Loucy (cell line): ENCODE results near the gene NFATC1.

Source experiments
- H2AFZ ChIP-seq: fragments of 200-600 bp; sonication (generic); 2 replicates; pipeline ENCODE4 v1.6.0; 2016; ENCODE audit warnings: antibody characterized with exemption, mild to moderate bottlenecking, low read length, moderate library complexity
- H3F3A ChIP-seq: fragments of 200-600 bp; 2 replicates; pipeline ENCODE4 v1.6.0; 2016; ENCODE audit warnings: antibody characterized with exemption, low read depth, mild to moderate bottlenecking
- H3K27me3 ChIP-seq: fragments of 200-600 bp; sonication (generic); 2 replicates; pipeline ENCODE4 v1.6.1; 2014; ENCODE audit warnings: low read length, mild to moderate bottlenecking; ENCODE audit not compliant: insufficient read depth, poor library complexity, severe bottlenecking
- H3K36me3 ChIP-seq: fragments of 200-600 bp; sonication (generic); 2 replicates; pipeline ENCODE4 v1.6.1; 2016; ENCODE audit warnings: low read length; ENCODE audit not compliant: insufficient read depth
- H3K4me1 ChIP-seq: fragments of 200-600 bp; sonication (generic); 2 replicates; pipeline ENCODE4 v1.5.1; 2014; ENCODE audit warnings: low read length, mild to moderate bottlenecking; ENCODE audit not compliant: insufficient read depth, poor library complexity, severe bottlenecking
- H3K4me2 ChIP-seq: fragments of 200-600 bp; sonication (generic); 2 replicates; pipeline ENCODE4 v1.6.0; 2014; ENCODE audit warnings: antibody characterized with exemption, low read length, low read depth, mild to moderate bottlenecking; ENCODE audit not compliant: poor library complexity, severe bottlenecking
- H3K4me3 ChIP-seq: fragments of 200-600 bp; sonication (generic); 2 replicates; pipeline ENCODE4 v1.5.1; 2014; ENCODE audit warnings: low read length, mild to moderate bottlenecking, mixed read lengths; ENCODE audit not compliant: poor library complexity, severe bottlenecking
- H3K79me2 ChIP-seq: fragments of 200-600 bp; sonication (generic); 2 replicates; pipeline ENCODE4 v1.6.1; 2014; ENCODE audit warnings: low read length; ENCODE audit not compliant: insufficient read depth
- H3K9ac ChIP-seq: fragments of 200-600 bp; sonication (generic); 2 replicates; pipeline ENCODE4 v1.6.0; 2014; ENCODE audit warnings: mild to moderate bottlenecking, low read depth, low read length, moderate library complexity; ENCODE audit not compliant: poor library complexity, severe bottlenecking
- H3K9me2 ChIP-seq: fragments of 200-600 bp; sonication (generic); replicated peaks from 2 replicates; pipeline ENCODE4 v1.6.1; 2016; ENCODE audit warnings: low read depth, low read length, mixed read lengths
- H3K9me3 ChIP-seq: fragments of 200-600 bp; sonication (generic); 2 replicates; pipeline ENCODE4 v1.6.1; 2014; ENCODE audit warnings: mild to moderate bottlenecking, antibody characterized with exemption, low read length, low read depth; ENCODE audit not compliant: insufficient read depth
- H4K20me1 ChIP-seq: fragments of 200-600 bp; sonication (generic); 2 replicates; pipeline ENCODE4 v1.6.0; 2014; ENCODE audit warnings: antibody characterized with exemption, low read length, mild to moderate bottlenecking; ENCODE audit not compliant: insufficient read depth, poor library complexity, severe bottlenecking
- CTCF ChIP-seq: fragments of 200-600 bp; sonication (generic); conservative IDR thresholded peaks from 2 replicates; pipeline ENCODE4 v1.5.1; 2014; ENCODE audit warnings: mild to moderate bottlenecking, antibody characterized with exemption, low read length
- EZH2phosphoT487 ChIP-seq: fragments of 200-600 bp; IDR thresholded peaks from 2 replicates; pipeline ENCODE4 v1.6.1; 2018; ENCODE audit warnings: antibody characterized with exemption, mild to moderate bottlenecking, moderate library complexity, borderline replicate concordance

NFATC1 gene

GRCh38 chr18:79386547-79386946, 9.2 kb upstream of the NFATC1 start:
- H3F3A ChIP-seq, result peaks cover 6% of the 10 kb centered on the region; the same call in 1 of the 2 replicates

GRCh38 chr18:79387214-79387613, 8.5 kb upstream of the NFATC1 start:
- no peak for TF ChIP-seq EZH2phosphoT487
- H3F3A ChIP-seq, result peaks cover 6% of the 10 kb centered on the region; the same call in 1 of the 2 replicates

More at GRCh38 chr18:79386547-79386946, 9.2 kb upstream of the NFATC1 start:
- H3K9me2 ChIP-seq, result no peaks in the 10 kb centered on the region
- no peak overlapping the region for H3K9ac ChIP-seq
- H3K27me3 ChIP-seq, result no peaks in the 10 kb centered on the region
- TF ChIP-seq CTCF (no peak), EZH2phosphoT487 (no peak)
- no peak overlapping the region for H3K4me2 ChIP-seq
- H3K9me3 ChIP-seq, result no peaks in the 10 kb centered on the region
- H4K20me1 ChIP-seq, result no peaks in the 10 kb centered on the region
- no peaks in the 10 kb centered on the region for H3K36me3 ChIP-seq
- no peak overlapping the region for H3K4me3 ChIP-seq
- H3K4me1 ChIP-seq, result no peaks in the 10 kb centered on the region
- no peaks in the 10 kb centered on the region for H3K79me2 ChIP-seq
- H2AFZ ChIP-seq, result no peak overlapping the region

GRCh38 chr18:79387615-79388014, 8.1 kb upstream of the NFATC1 start:
- peaks cover 6% of the 10 kb centered on the region; the same call in 1 of the 2 replicates for H3F3A ChIP-seq
- H3K4me2 ChIP-seq, result no peak overlapping the region
- H3K4me3 ChIP-seq, result no peak overlapping the region
- no peaks in the 10 kb centered on the region for H3K36me3 ChIP-seq
- no peaks in the 10 kb centered on the region for H3K9me2 ChIP-seq
- no peaks in the 10 kb centered on the region for H4K20me1 ChIP-seq
- no peaks in the 10 kb centered on the region for H3K79me2 ChIP-seq
- no peaks in the 10 kb centered on the region for H3K9me3 ChIP-seq
- H3K9ac ChIP-seq, result no peak overlapping the region
- H3K27me3 ChIP-seq, result no peaks in the 10 kb centered on the region
- no peak overlapping the region for H2AFZ ChIP-seq
- peaks cover under 1% of the 10 kb centered on the region for H3K4me1 ChIP-seq
- TF ChIP-seq CTCF (no peak), EZH2phosphoT487 (no peak)

More at GRCh38 chr18:79387214-79387613, 8.5 kb upstream of the NFATC1 start:
- Histone ChIP-seq H3K79me2 (no peaks in the 10 kb centered on the region), H3K4me1 (no peaks in the 10 kb centered on the region), H3K36me3 (no peaks in the 10 kb centered on the region), H3K4me2 (no peak overlapping the region), H2AFZ (no peak overlapping the region), H3K9me3 (no peaks in the 10 kb centered on the region), H4K20me1 (no peaks in the 10 kb centered on the region), H3K9me2 (no peaks in the 10 kb centered on the region), H3K9ac (no peak overlapping the region), H3K27me3 (no peaks in the 10 kb centered on the region), H3K4me3 (no peak overlapping the region)

- no peaks in the 10 kb centered on the region for H4K20me1 ChIP-seq
- H2AFZ ChIP-seq, result no peak overlapping the region
- no peak overlapping the region for H3K9ac ChIP-seq
- no peaks in the 10 kb centered on the region for H3K79me2 ChIP-seq
- H3K4me2 ChIP-seq, result no peak overlapping the region
- H3K4me3 ChIP-seq, result no peak overlapping the region
- no peaks in the 10 kb centered on the region for H3K9me3 ChIP-seq
- H3K9me2 ChIP-seq, result no peaks in the 10 kb centered on the region
- H3K4me1 ChIP-seq, result peaks cover 5% of the 10 kb centered on the region
- no peaks in the 10 kb centered on the region for H3K27me3 ChIP-seq
- H3F3A ChIP-seq, result peaks cover 6% of the 10 kb centered on the region; the same call in 1 of the 2 replicates
- no peaks in the 10 kb centered on the region for H3K36me3 ChIP-seq
- TF ChIP-seq EZH2phosphoT487, result no peak
- TF ChIP-seq CTCF, result no peak
These were observed 7.7 kb upstream of the NFATC1 start for GRCh38 chr18:79388043-79388442.
